ENCODE data around the gene PTPN18.

DNA sequence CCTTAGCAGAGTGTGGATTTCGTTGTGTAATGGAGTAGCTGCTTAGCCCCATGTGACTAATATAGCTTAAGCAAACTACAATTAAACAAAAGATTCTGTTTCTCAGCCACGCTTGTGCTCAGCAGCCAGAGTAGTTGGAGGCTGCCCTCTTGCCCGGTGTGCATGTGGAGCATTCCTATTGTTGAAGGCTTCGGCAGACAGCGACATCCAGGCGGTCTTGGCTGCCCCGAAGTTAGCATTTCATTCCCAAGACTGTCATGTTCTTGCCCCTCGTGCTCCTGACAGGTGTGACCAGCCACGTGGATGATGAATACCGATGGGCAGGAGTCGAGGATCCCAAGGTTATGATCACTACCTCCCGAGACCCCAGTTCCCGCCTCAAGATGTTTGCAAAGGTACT, 10.8 kb upstream of the PTPN18 start:
- TF ChIP-seq, protein P1, sequence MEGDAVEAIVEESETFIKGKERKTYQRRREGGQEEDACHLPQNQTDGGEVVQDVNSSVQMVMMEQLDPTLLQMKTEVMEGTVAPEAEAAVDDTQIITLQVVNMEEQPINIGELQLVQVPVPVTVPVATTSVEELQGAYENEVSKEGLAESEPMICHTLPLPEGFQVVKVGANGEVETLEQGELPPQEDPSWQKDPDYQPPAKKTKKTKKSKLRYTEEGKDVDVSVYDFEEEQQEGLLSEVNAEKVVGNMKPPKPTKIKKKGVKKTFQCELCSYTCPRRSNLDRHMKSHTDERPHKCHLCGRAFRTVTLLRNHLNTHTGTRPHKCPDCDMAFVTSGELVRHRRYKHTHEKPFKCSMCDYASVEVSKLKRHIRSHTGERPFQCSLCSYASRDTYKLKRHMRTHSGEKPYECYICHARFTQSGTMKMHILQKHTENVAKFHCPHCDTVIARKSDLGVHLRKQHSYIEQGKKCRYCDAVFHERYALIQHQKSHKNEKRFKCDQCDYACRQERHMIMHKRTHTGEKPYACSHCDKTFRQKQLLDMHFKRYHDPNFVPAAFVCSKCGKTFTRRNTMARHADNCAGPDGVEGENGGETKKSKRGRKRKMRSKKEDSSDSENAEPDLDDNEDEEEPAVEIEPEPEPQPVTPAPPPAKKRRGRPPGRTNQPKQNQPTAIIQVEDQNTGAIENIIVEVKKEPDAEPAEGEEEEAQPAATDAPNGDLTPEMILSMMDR (IDR thresholded peaks at IDR 0.05; ENCODE audit: borderline replicate concordance, extremely low read depth, low read length, poor library complexity, severe bottlenecking) = no peak
- TF ChIP-seq EZH2 (IDR thresholded peaks at IDR 0.05; ENCODE audit: borderline replicate concordance, low read depth, low read length, severe bottlenecking) = no peak

All from DND-41 (cell line).